Thoracic aorta (tissue), 2 donors: ENCODE results near the gene CTCFL. TPM values are rescaled to one million over a fixed set of nuclear protein-coding genes. Genes with fewer than 3 reads are reported as not detected.

Experiments
- ATAC-seq: fragments of 150-250 bp; one replicate; pipeline ENCODE4 v1.8.0; 2017; ENCODE audit warnings: low read depth; ENCODE audit not compliant: insufficient number of reproducible peaks, low FRiP score
- DNase-seq: peaks from one replicate; pipeline ENCODE4 v3.0.0-alpha.2; 2020; ENCODE audit warnings: low spot score
- H3K27ac ChIP-seq, 2 donors: fragments of 200-600 bp; sonication (generic); 1 replicate in 1 of 2; 2 replicates in 1 of 2; pipeline ENCODE4 v1.5.1; 2016; ENCODE audit warnings: mild to moderate bottlenecking in 2 of 2, moderate library complexity in 2 of 2
- H3K27me3 ChIP-seq: fragments of 200-600 bp; sonication (generic); replicated peaks from 2 replicates; pipeline ENCODE4 v1.6.0; 2016; ENCODE audit warnings: mild to moderate bottlenecking; ENCODE audit not compliant: insufficient read depth
- H3K36me3 ChIP-seq: fragments of 200-600 bp; sonication (generic); one replicate; pipeline ENCODE4 v1.5.1; 2016
- H3K4me1 ChIP-seq, 2 donors: fragments of 200-600 bp; sonication (generic); 1 replicate in 1 of 2; 2 replicates in 1 of 2; pipeline versions ENCODE4 v1.5.1 to v1.6.0; 2016; ENCODE audit warnings: low read depth in 2 of 2, mild to moderate bottlenecking in 1 of 2; ENCODE audit not compliant: control insufficient read depth in 1 of 2
- H3K4me3 ChIP-seq: fragments of 200-600 bp; sonication (generic); 2 replicates; pipeline ENCODE4 v1.5.1; 2016; ENCODE audit warnings: mild to moderate bottlenecking
- H3K9me3 ChIP-seq: fragments of 200-600 bp; sonication (generic); 2 replicates; pipeline ENCODE4 v1.5.1; 2016
- total RNA-seq, 2 donors: library from RNA; depleted of rRNA; stranded (reverse); fragments of >200 nt; gene quantifications; one replicate each; pipeline versions ENCODE4 v1.1.0 to v1.2.3, GENCODE V29; 2016
- TF ChIP-seq, protein P1 (sequence below): fragments of 200-600 bp; sonication (generic); IDR thresholded peaks from one replicate; pipeline ENCODE4 v1.5.1; 2019; ENCODE audit warnings: antibody characterized with exemption

The CTCFL gene
- total RNA-seq, 2 donors from 2014 or later, result not detected

- ATAC-seq, result no peak
- Histone ChIP-seq H3K27ac (no peak overlapping the region), H3K4me3 (no peak overlapping the region)
These were observed 72.9 kb downstream of the CTCFL start for GRCh38 chr20:57451795-57452661.

GRCh38 chr20:57451431-57451794 lies 73.5 kb downstream of the CTCFL start:
- ATAC-seq, result no peak
- TF ChIP-seq, protein P1, sequence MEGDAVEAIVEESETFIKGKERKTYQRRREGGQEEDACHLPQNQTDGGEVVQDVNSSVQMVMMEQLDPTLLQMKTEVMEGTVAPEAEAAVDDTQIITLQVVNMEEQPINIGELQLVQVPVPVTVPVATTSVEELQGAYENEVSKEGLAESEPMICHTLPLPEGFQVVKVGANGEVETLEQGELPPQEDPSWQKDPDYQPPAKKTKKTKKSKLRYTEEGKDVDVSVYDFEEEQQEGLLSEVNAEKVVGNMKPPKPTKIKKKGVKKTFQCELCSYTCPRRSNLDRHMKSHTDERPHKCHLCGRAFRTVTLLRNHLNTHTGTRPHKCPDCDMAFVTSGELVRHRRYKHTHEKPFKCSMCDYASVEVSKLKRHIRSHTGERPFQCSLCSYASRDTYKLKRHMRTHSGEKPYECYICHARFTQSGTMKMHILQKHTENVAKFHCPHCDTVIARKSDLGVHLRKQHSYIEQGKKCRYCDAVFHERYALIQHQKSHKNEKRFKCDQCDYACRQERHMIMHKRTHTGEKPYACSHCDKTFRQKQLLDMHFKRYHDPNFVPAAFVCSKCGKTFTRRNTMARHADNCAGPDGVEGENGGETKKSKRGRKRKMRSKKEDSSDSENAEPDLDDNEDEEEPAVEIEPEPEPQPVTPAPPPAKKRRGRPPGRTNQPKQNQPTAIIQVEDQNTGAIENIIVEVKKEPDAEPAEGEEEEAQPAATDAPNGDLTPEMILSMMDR, result no peak

More at GRCh38 chr20:57451795-57452661, 72.9 kb downstream of the CTCFL start:
- Histone ChIP-seq H3K36me3 (no peaks in the 10 kb centered on the region), H3K9me3 (no peaks in the 10 kb centered on the region), H3K4me1 (peaks cover 18 to 21% of the 10 kb centered on the region in 2 donors), H3K27me3 (no peaks in the 10 kb centered on the region)
- TF ChIP-seq, protein P1, result no peak
- DNase-seq, result no peak

DNA sequence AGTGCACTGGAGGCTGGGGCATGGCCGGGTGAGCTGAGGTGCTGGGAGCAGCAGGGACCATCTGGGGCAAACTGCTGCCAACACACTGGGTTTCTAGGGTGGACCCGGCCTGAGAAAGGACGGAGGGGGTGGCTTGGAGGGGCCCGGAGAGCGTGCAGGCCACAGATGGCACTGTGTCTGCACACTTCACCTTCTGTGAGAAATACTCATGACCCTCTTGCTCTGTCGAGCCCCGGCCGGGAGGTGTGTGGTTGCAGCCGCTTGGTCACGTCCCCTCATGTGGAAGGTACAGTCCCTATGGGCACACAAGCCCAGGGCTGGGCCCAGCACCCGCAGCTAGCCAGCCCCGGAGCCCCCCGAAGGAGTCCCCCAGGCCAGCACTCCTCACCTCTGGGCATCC lies 74.0 kb downstream of the CTCFL start:
- Histone ChIP-seq H3K9me3 (no peaks in the 10 kb centered on the region), H3K4me1 (peaks cover 18 to 21% of the 10 kb centered on the region in 2 donors), H3K36me3 (no peaks in the 10 kb centered on the region), H3K4me3 (no peak overlapping the region), H3K27me3 (no peaks in the 10 kb centered on the region), H3K27ac (peak overlapping the region in 1 of 2 donors; percentile 27)
- ATAC-seq (no peak), DNase-seq (no peak)
- TF ChIP-seq, protein P1, result no peak

More at GRCh38 chr20:57451431-57451794, 73.5 kb downstream of the CTCFL start:
- H3K27me3 ChIP-seq, result no peaks in the 10 kb centered on the region
- H3K36me3 ChIP-seq, result no peaks in the 10 kb centered on the region
- H3K4me1 ChIP-seq, result peaks cover 18 to 20% of the 10 kb centered on the region in 2 donors
- H3K9me3 ChIP-seq, result no peaks in the 10 kb centered on the region
- H3K27ac ChIP-seq, result no peak overlapping the region
- H3K4me3 ChIP-seq, result no peak overlapping the region
- no peak for DNase-seq

DNA sequence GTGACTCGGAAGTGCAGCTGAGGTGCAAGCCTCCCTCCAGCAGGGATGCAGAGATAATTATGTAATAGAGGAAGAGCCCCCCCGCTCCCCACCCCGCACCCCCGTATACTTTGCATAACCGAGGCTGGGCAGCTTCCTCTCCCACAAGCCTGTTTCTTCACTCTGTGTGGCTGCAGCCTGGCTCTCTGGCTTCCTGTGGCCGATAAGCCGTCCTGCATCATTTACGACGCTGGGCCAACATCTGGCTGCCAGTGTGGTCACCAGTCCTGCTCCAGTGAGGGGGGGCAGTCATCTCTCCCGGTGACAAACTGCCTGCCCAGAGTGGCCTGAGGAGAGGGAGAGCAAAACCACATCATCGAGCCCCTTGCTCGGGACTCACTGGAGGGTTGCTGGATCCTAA lies 74.5 kb downstream of the CTCFL start:
- TF ChIP-seq, protein P1, result no peak
- Histone ChIP-seq H3K4me1 (peaks cover 18 to 26% of the 10 kb centered on the region in 2 donors), H3K27ac (peak overlapping the region in 1 of 2 donors; percentile 27), H3K4me3 (no peak overlapping the region), H3K9me3 (no peaks in the 10 kb centered on the region), H3K36me3 (no peaks in the 10 kb centered on the region), H3K27me3 (no peaks in the 10 kb centered on the region)
- peak; percentile 41 for ATAC-seq
- no peak for DNase-seq

DNA sequence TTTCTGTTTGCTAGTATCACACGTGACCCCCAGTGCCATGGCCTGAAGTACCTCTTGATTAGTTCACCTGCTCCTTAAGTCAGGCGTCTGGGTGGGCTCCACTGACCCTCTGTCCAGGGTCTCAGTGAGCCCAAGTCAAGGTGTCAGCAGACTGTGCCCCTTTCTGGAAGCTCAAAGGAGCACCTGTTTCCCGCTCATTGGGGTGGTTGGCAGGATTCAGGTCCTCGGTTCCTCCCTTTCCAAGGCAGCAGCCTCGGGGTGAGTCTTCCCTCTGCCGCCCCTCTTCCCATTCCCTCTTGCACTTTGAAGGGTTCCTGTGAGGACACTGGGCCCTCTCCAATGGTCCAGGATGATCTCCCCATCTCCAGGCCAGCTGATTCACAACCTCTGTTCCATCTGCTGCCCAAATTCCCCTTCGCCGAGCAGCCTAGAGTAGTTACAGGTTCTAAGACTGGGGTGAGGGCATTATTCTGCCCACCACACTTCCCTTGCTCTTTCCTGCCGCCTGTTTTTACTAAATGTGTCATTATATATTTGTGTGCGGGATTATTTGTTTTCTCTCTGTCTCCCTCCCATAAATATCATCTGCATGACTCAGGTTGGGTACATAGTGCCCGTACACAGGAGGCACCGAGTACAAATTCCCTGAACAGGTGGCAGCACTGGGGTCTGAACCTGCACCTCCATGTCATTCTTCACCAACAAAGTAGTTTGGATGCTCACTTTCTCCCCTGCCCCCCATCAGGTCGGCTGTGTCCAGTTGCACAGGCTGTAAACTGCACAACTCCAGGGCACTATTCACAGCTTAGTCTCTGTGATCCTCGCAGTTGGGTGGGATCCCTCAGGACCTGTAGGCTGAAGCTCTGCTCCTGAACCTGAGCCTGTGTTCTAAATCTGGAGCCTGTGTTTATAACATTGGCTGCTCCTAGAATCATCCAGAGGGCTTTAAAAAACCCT lies 75.3 kb downstream of the CTCFL start:
- Histone ChIP-seq H3K27ac (no peak overlapping the region), H3K4me1 (peaks cover 18 to 34% of the 10 kb centered on the region in 2 donors)

More for the DNA sequence above, 75.3 kb downstream of the CTCFL start:
- Histone ChIP-seq H3K36me3 (no peaks in the 10 kb centered on the region), H3K27me3 (no peaks in the 10 kb centered on the region), H3K9me3 (no peaks in the 10 kb centered on the region), H3K4me3 (no peak overlapping the region)
- ATAC-seq (no peak), DNase-seq (no peak)
- TF ChIP-seq, protein P1, result no peak
